Stimulated activated CD4-positive, alpha-beta T cell treated with anti-CD3 and anti-CD28 coated beads, Interleukin-4, amount 100 ng/mL, for 24 hours (primary cell): Measurements from ENCODE around the gene HOXB13.
"Not testable (repeated sequence)": the region's sequence is repeated elsewhere in the genome, so short reads cannot be mapped to it uniquely, and the experiment has no call there.

Experiments used
- DNase-seq: peaks from one replicate; pipeline ENCODE4 v3.0.0-alpha.2; 2020

HOXB13 gene

DNA sequence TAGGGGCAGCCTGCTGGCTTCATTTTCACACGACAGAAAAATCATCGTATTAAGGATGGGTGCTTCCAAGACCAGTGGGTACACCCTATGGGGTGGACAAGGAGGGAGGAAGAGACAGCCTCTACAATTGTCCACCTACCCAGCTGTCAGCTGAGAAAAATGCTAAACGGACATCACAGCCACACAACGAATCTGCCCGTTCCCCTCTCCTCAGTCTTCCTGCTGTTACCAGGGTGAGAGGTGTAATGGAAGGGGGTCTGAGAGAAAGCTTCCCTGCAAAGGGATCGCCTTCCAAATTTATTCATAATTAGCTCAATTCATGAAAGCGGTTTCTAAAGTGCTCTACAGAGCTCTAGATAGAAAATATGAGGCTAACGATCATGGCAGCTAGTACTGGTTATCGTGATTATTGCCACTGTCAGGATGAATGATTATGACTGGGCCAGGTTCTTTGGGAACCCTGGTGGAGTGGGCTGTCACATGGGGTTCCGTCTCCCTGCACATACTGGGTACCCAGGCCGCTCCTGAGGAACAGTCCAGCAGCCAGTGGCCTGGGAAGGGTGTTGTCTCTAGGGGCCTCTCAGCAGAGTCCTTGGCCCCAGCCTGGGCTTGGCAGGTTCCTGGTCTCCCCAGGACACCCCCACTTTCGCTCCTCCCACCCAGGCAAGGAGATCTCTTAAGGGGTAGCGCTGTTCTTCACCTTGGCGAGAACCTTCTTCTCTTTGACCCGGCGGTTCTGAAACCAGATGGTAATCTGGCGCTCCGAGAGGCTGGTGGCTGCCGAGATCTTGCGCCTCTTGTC is 2.2 kb downstream of the HOXB13 start:
- no peak for DNase-seq

DNA sequence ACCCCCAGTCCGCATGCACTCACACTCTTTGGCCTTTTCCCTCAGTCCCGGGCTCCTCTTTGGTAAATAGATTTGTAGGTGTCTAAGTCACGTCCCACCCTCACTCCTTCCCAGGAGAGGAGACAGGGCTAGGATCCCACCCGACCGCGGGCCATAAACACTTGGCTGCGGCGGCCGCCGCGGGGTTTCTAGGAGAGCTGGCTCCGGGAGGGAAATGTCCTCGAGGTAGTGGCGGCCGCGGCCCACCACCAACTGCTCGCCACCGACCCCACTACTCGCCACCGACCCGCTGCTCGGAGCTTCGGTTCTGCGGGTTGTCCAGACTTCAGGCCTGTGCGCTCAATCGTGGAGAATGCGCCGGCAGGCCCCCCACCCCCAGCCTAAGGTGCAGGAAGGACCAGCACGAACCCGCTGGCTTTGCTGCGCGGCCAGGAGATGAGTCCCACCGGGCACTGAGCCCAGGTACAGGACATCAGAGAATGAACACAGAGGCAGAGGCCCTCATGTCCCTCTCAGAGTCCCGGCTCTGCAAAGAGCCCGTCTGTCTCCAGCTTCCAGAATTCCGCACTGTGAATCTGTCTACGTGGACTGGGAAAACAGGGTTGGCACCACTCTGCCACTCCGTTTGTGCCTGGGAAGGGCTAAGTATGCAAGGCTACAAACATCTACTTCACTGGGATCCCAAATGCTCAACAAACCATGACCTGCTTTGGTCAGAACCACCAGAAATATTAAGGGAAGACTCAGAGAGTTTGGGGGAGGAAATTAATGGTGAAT is 3.1 kb downstream of the HOXB13 start:
- DNase-seq, result no peak

DNA sequence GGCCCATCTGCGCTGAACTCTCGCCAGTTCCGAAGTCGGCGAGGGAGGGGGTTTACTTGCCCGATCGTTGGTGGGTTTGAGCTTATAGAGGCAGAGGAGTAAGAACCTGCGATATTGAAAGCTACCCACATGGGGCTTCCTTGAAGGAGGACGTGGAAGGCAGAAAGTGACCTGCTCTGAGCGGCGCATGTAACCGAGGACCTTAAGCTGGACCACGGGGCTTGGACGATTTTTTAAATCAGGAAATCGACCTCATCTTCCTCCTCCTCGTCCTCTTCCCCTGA is 3.6 kb downstream of the HOXB13 start:
- no peak for DNase-seq

DNA sequence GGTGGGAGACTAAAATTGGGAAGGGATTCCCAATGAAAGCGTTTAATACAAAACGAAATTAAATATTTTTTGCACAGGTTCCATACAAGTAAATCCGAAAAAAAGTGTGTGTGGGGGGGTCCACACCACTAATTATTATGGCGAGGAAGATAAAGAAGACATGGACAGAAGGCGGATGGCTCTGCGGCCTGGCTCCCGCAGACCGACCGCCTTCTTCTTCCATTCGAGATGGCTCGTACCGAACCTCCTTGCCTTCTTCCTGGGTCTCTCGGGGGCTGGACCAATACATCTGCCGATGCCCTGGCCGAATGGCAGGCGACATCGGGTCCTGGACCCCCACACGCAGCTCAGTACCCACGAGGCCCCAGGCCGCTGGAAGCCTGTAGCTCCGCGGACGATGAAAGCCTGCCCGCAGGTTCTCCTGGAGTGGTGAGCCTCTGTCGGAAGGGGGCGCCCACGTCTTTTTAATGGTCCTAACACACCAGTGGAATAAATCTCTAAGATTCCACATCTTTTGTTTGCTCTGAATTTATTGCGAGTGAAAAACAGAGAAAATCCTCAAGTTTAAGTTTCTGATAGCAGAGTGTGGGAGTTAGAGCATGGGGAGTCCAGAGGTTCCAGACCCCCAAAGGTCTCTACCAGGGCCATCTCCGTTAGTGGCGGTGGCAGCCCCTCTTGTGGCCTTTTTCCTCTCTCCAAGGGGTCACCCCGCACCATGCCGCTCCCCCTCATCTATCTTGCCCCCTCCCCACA is 4.1 kb downstream of the HOXB13 start:
- peak; percentile 78 for DNase-seq

DNA sequence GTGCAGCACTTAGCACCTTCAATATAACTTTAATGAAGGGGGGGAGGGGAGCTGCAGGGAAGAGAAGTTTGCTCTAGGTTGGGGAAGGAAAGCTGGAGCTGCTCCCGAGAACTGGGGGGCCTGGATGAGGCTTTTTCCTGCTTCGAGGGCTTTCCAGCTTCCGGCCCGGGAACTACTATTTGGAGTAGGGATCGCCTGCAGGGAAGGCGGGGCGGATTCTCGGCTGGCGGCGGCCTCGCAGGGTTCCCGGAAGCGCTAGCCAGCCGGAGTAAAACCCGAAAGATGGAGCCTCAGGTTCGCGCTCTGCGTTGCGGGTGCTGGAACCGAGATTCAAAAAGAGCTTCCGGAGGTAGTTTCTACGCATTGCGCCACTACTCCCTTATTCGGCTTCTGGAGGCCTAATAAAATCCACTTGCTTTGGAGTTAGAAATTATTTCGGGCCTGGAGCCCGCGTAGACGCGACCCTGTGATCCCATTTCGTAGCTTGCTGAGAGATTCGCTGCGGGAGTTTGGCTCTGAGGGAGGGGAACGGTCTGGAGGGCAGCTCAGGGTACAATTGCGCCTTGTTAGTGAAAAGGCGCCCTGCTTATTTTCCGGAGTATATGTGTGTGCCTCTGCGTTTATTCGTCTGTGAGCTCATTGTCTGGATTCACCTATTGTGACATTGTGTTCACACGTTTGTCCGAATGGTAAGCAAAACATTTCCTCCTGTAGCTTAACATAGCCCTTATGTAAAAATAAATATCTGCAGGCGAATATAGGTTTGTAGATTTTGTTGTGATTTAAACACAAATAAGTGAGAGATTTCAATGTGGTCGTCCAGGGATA is 4.9 kb downstream of the HOXB13 start:
- no peak for DNase-seq

DNA sequence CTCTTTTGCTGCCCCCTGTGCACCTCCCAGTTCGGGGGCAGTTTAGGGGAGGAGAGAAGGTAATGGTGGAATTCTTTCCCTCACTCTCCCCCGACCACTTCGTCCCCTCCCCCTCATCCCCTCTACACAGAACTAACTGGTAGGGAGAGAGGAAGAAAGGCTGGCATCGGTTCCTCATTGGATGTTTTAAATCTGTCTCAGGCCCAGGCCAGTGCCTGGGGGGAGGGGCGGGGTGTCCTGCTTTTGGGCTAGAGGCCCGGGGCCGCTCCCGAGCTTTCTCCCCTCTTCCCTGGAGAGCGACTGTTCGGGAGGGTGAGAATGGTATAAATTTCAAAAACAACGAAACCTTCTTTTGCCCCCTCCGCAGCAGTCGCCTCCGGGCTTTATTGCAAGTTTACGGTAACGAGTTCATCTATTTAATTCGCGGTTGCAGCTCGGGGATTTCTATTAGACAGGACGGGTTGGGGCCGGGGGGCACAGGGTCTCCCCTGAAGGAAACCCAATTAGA is 5.6 kb downstream of the HOXB13 start, which contains the start of gene PRAC2:
TSS of gene PRAC2 (plus strand) at position 271 of the 508 bp plus-strand sequence. CDS start 1,226 bp downstream, outside the sequence.
- DNase-seq, result no peak

DNA sequence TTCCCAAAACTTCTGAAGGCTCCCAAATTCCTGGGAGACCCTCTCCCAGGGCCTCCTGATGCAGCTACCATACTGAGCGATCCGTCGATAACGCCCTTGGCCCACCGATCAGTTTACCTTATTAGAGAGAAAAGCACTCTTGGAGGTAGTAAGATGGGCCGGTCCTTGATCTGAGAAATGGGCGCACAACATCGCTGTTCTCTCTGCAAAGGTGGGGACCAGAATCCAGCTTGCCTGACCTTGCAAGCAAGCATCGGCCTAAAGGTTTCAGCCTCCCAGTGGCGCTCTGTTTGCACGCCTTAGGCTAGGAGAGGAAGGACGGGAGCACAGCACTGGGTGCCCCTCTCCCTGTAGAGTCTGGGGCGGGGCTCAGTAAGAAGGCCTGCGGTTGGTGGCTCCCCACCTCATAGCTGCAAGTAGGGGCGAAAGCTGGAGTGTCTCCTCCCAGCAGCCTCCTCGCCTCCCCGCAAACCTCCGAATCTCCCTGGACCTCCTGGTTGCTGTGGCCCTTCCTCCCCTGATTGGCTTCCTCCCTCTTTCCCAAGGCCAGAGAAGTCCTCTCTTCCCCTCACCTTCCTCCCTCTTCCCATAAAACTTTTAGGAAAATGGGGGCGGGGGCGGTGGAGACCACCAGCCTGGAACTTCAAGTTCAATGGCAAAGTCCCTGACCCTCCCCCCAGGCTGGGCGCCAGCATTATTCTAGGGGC is 6.2 kb downstream of the HOXB13 start, which contains the start of gene PRAC1:
TSS of gene PRAC1 (minus strand) at position 318 of the 707 bp plus-strand sequence. CDS start at position 192, 126 bp downstream.
- DNase-seq, result no peak

DNA sequence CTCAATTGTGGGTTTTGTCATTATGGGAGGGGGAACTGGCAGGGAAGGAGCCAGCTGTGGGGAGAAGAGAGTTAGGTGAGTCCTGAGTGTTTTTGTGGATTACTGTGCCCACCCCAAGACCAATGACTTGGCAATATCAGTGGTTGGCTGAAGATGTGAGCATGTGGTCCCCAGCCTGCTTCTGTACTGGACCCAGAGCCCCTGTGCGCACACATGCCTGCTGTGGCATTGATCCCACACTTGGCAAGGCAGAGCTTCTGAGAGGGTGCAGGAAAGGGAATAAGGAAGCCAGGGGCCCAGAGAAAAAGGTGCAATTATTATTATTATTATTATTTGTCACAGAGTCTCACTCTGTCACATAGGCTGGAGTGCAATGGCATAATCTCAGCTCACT is 7.5 kb downstream of the HOXB13 start:
- no peak for DNase-seq

DNA sequence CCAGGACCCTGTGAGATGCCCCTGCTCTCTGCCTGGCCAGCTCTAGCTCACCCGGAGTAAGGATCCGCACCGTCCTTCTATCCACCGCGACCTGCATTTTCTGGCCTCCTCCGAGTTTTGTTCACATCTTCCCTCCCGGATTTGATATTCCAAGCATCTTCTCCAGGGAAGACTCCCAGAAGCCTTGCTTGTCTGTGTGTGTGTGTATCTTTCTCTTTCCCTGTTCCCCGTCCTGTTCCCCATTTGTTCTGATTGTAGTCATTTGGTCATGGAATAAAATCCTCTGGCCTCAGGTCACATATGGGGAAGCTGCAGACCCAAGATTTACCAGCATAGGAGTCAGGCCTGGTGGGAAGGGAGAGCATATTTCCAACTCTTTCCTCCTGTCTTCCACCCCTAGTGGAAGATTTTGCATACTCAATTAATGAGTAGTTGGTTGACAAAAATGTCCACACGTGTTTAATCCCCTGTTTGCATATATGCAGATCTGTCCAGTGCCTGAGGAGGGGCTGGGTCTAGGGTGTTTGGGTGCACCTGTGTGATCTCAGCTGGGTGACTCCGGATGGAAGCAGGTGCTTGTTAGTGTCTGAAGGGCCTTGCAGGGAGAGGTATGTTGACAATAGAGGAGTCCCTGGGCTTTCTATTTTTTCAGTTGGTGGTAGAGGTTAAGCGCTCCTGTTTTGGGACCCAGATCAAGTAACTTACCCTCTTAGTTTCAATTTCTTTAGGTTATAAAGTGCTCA is 8.1 kb downstream of the HOXB13 start:
- DNase-seq, result no peak

DNA sequence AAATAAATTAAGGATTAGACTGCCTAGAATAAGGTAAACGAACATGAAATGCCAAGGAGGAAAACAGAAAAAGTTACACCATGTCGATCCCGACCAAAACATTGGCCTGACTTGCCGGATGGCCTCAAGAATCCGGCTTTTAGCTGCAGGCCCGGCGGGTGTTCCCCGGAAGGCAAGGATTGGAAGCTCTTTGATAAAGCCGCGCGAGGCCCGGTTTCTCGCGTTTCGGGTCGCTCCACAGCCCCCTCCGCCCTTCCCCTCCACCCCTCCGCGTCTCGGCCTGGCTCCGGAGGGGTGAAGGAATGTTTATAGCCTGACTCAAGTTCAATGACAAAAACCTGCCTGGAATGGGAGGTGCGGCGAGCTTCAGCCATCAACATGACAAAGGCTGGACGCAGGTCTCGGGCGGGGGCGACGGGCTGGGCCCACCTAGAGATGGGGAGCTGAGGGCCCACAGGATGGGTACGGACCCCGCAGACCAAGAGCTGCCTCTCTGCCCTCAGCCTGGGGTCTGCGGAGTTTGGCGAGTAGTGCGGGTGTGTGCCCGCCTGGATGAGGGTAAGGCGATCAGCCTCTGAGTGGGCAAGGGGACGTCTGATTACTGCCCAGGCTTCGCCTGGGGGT is 8.8 kb downstream of the HOXB13 start:
- DNase-seq, result no peak

DNA sequence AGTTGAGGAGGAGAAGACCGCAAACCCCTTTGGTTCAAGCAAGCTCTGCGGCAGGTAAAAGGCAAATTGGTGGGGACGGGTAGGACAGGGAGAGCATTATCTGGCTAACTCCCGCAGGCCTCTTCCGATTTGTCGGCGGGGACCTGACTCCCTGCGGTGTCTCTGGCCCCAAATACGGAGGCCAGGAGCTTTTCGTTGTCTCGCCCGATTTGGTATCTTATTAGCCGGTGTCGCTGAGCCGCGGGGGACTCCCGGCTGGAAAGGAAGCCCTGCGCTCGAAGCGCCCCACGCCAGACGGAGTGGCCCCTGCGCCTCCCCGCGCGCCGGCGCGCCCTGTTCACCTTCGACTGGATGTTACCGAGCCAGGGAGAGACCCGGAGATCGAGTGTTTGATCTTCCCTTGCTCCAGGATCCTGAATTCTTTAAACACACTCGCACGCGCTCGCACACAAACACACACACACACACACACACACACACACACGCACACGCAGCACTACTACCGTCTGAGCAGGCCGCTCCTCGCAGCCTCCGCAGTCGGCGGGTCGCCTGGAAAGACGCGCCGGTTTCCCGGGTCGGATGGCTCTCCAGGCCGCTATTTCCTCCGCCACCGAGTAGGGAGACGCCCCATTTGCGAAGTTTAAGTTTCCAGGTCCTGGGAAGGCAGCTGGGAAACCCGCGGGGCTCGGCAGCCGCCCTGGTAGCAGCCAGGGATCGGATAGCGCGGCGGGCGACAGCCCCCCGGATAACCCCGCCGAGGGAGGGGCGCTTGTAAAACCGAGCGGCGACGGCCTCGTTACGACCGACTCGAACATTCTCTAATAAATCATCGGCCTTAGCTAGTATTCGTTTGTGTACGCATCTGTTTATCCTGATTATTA is 9.5 kb downstream of the HOXB13 start:
- DNase-seq, result no peak

DNA sequence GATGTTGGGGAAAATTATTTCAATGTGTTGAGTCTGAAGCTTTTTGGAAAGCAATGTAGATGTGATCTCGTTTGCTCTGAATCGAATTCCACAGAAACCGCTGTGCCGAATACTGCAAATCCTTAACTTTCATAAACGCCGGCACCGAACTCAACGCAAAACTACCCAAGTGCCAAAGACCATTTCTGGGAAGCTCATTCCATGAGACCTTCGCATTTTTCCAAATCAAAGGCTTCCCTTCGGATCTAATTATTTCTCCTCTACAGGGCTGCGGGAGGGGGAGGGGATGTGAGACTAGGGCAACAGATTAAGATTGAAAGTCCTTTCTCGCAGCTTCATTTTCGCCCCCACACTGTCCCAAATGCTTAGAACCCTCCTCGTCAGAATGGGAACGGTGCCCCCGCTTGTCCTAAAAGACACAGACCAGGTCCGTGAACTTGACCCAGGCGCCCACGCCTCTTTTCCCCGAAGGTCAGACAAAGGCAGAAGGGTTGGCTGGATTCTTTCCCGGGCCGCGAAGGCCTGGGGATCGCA is 10.3 kb downstream of the HOXB13 start:
- no peak for DNase-seq

DNA sequence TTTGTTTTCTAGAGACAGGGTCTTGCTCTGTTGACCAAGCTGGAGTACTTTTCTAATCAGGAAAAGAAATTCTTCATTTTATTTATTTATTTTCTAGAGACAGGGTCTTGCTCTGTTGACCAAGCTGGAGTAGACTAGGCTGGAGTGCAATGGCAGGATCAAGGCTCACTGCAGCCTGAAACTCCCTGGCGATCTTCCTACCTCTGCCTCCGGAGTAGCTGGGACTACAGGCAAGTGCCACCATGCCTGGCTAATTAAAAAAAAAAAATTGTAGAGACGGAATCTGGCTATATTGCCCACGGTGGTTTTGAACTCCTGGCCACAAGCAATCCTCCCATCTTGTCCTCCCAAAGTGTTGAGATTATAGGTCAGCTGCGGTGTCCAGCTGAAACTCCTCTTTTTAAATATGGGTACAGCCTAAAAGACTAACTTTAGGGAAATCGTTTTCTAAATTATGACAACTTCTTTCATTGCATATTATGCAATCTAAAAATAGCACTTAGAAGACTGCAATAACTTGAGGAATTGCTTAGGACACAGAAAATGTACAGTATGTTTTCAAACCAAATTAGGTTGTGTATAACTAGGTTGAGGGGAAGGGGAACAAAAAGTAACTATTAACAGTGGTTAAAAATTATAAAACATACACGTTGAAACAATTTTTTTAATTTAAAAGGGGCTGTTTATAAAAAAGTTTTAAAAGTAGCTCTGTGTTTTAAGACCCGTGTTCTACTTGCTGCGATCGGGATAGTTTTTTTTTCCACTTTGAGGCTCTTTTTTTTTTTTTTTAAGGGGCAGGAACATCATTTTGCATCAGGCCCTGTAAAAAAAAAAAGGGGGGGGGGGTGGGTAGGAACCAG is 11.0 kb downstream of the HOXB13 start:
- DNase-seq, result no peak

DNA sequence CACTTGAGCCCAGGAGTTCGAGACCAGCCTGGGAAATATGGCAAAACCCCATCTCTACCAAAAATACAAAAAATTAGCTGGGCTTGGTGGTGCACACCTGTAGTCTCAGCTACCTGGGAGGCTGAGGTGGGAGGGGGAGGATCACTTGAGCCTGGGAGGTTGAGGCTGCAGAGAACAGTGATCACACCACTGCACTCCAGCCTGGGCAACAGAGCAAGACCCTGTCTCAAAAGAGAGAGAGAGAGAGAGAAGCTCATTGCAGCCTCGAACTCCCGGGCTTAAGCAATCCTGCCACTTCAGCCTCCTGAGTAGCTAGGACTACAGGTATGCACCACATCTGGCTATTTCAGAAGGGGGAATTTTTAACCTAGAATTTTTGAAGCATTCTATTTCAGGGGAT is 12.0 kb downstream of the HOXB13 start:
- DNase-seq, result not testable (repeated sequence)

DNA sequence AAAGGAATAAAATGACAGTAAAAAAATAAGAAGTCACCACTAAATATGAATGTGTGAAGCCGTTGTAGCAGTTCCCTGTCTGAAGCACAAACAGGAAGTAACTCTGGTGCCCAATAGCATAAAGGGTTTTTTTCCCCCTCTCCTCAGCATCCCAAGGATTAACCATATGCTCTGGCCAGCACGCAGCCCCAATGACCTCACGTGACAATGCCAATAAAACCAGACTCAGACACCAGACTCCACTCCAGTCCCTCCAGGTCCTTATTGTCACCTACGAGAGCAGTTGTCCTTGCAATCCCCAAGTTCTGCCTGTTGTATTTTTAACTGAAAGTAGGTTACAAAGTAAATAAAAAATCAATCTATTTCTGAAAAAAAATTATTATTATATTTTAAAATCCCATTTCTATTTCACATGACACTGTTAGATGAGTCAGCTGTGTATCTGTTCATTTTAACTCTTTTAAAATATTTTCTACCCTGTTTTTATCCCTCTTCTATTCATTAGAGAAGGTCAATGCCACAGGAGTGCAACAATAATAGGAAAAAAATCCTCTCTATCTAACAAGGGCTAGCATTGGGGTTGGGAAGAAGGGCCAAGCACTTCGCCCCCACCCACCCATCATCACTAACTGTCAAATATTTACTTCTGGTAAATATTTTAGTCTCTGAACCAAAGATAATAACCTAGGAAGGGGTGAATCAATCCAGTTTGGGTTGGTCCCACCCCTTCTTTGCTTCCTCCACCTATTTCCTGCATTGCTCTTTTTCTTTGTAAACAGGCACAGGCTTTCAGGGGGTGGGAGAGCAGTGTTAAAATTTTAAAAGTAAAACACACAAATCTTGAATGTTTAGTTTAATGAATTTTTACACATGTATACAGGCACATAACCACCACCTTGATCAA is 12.8 kb downstream of the HOXB13 start:
- DNase-seq, result no peak

DNA sequence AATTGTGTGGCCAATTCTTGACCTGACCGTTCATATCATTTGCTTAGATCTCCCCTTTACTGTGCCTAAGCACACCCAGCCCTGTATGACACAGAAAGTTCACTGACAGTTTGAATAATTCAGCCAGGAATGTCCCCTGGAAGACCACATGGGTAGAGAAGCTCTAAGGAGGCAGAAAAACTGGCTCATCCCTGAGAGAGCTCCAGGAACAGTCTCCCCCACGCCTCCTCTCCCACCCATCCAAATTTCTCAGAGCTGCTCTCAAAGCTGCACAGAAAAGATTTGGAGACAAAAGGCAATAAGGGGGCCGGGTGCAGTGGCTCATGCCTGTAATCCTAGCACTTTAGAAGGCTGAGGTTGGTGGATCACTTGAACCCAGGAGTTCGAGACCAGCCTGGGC is 17.4 kb downstream of the HOXB13 start:
- DNase-seq, result no peak
